ENCODE data around the gene SCFD1. TPM values are rescaled to one million over a fixed set of nuclear protein-coding genes. Genes with fewer than 3 reads are reported as not detected.
A peak's percentile ranks its signal among the peaks of the same experiment; 100 is the strongest.

The SCFD1 gene
- total and polyA plus RNA-seq, 8 donors: 47.0 to 71.5 (median 55.4) TPM

DNA sequence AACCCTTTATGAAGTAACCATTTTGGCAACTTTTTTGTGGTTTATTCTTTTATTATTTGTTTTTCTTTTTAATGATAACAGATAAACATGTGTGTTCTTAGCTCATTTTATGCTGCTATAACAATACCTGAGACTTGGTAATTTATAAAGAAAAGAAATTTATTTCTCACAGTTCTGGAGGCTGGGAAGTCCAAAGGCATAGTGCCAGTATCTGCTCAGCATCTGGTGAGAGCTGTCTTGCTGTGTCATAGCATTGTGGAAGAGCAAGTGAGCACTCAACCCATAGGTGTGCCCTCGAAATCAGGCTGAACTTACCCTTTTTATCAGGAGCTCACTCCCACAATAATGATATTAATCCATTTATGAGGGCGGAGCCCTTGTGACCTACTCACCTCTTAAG is 8.0 kb upstream of the SCFD1 start:
- TF ChIP-seq, protein P1, sequence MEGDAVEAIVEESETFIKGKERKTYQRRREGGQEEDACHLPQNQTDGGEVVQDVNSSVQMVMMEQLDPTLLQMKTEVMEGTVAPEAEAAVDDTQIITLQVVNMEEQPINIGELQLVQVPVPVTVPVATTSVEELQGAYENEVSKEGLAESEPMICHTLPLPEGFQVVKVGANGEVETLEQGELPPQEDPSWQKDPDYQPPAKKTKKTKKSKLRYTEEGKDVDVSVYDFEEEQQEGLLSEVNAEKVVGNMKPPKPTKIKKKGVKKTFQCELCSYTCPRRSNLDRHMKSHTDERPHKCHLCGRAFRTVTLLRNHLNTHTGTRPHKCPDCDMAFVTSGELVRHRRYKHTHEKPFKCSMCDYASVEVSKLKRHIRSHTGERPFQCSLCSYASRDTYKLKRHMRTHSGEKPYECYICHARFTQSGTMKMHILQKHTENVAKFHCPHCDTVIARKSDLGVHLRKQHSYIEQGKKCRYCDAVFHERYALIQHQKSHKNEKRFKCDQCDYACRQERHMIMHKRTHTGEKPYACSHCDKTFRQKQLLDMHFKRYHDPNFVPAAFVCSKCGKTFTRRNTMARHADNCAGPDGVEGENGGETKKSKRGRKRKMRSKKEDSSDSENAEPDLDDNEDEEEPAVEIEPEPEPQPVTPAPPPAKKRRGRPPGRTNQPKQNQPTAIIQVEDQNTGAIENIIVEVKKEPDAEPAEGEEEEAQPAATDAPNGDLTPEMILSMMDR (IDR thresholded peaks at IDR 0.05): no peak
- no peak for ATAC-seq
- Histone ChIP-seq H3K27ac (no peak overlapping the region), H3K27me3 (no peaks in the 10 kb centered on the region), H3K36me3 (no peaks in the 10 kb centered on the region), H3K9me3 (no peaks in the 10 kb centered on the region), H3K4me1 (peaks cover 8 to 11% (median 8%) of the 10 kb centered on the region in 3 donors), H3K4me3 (no peak overlapping the region)
- no peak for DNase-seq
- intact Hi-C loops (cut with DNase I): no loop called here
- 98 to 100% methylated on average over 2 of the region's 2 CpGs for WGBS, 2 donors
- FAIRE-seq: no peak

DNA sequence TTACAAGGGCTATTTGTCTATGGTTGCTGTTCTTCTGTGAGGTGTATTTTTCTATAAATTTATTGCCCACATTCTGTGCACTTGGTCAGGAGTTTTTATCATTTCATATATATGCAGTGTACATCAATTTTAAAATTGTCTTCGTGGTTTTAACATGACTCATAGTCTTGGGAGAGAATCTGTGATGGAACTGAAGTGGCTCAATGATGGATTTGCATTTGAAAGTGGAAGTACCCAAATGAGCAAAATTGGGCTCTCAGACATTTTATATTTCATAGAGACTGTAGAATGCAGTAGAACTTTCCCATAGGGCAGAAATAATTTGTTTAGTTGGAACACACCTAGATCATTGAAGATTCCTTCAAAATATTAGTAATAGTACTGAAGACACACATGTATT is 1.9 kb upstream of the SCFD1 start:
- WGBS, 2 donors: 73 to 76% methylated on average over 1 of the region's 1 CpG

DNA sequence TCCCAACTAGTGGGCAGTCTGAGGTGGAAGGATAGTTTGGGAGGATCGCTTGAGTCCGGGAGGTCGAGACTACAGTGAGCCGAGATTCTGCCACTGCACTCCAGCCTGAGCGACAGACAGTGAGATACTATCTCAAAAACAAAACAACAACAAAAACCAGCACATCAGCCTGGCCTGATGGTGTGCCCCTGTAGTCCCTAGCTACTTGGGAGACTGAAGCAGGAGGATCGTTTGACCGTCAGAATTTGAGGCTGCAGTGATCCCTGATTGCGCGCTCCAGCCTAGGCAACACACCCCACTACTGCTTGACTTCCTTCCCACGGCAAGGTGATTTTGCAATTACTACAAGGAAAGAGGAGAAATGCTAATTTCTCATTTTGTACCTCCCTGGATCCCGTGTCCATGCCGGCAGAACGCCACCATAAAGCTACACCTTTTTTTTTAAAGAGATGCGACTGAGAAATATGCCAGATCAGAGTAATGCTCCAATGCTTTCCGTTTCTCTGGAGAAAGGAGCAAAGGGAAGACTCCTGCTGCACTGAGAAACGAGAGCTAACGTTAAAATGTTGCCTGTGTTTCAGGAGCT is 672 bp upstream of the SCFD1 start:
- no peaks in the 10 kb centered on the region for H3K9me3 ChIP-seq
- TF ChIP-seq, protein P1 (IDR thresholded peaks at IDR 0.05): no peak
- peak overlapping the region; percentile 43 to 83 (median 72) for H3K4me3 ChIP-seq
- DNase-seq: peak in 2 of 6 donors; percentile 18 to 28
- peak; percentile 36 to 55 (median 50) for ATAC-seq
- no peaks in the 10 kb centered on the region for H3K36me3 ChIP-seq
- peaks cover 9 to 17% (median 13%) of the 10 kb centered on the region in 3 donors for H3K4me1 ChIP-seq
- no peaks in the 10 kb centered on the region for H3K27me3 ChIP-seq
- no peak for FAIRE-seq
- 3 to 4% methylated on average over 17 of the region's 17 CpGs for WGBS, 2 donors
- intact Hi-C loops (cut with DNase I): no loop called here
- H3K27ac ChIP-seq: peak overlapping the region; percentile 76 to 91 (median 90)

More for the DNA sequence above, 1.9 kb upstream of the SCFD1 start:
- DNase-seq (no peak), FAIRE-seq (no peak), ATAC-seq (no peak)
- Histone ChIP-seq H3K4me3 (no peak overlapping the region), H3K4me1 (peaks cover 4 to 14% (median 5%) of the 10 kb centered on the region in 3 donors), H3K36me3 (no peaks in the 10 kb centered on the region), H3K27me3 (no peaks in the 10 kb centered on the region), H3K9me3 (no peaks in the 10 kb centered on the region), H3K27ac (no peak overlapping the region)
- intact Hi-C loops (cut with DNase I): no loop called here
- TF ChIP-seq, protein P1 (IDR thresholded peaks at IDR 0.05): no peak

DNA sequence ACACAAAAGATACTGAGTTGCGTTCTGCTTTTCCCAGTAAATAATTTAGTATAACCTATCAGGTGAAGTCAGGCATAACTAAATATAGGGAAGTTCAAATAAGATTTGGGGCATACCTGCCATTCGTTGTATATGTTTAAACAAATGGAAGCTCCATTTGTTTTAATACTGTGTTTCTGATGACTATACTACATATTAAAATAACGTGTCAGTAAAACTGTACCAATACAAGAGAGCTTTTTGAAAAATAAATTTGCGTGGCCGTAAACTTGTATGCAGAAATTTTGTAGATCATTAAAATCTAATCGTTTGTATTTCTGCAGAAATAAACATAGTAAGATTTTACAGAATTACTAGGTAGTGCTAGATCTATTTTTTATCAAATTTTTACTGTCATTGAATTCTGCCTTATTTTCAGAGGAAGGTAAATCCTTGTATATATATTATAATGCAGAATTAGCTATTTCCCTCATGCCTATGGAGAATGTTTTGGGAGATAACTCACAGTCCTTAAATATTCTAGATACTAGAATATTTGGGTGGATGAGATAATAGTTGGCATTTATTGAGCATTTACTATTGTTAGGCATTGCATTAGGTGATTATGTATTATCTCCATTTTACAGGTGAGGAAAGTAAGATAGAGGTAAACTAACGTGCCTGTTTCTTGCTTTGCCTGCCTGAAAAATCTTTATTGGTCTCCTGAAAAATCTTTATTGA is 1.5 kb downstream of the SCFD1 start:
- Histone ChIP-seq H3K36me3 (no peaks in the 10 kb centered on the region), H3K9me3 (no peaks in the 10 kb centered on the region), H3K4me3 (peak overlapping the region; percentile 43 to 83 (median 72)), H3K27ac (no peak overlapping the region), H3K27me3 (no peaks in the 10 kb centered on the region), H3K4me1 (peaks cover 9 to 17% (median 13%) of the 10 kb centered on the region in 3 donors)
- intact Hi-C loops (cut with DNase I): no loop called here
- TF ChIP-seq, protein P1 (IDR thresholded peaks at IDR 0.05): no peak
- DNase-seq (no peak), FAIRE-seq (no peak), ATAC-seq (no peak)
- WGBS, 2 donors: 28 to 40% methylated on average over 7 of the region's 7 CpGs

DNA sequence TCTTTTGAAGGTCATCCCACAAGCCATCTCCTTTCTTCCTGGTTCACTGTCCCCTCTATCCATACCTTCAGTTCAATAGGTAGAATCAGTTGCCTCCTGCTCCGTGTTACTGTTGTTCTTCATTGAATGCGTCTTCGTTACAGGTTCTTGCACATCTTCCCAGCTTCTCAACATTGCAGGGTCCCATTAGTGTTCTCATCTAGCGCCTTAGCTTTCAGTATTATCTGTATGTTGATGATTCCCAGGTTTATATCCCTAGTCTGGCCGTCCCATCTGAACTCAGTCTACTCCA is 2.0 kb downstream of the SCFD1 start:
- ATAC-seq: no peak

More for the DNA sequence above, 2.0 kb downstream of the SCFD1 start:
- WGBS, 2 donors: 33 to 63% methylated on average over 5 of the region's 5 CpGs
- DNase-seq (no peak), FAIRE-seq (no peak)
- TF ChIP-seq, protein P1 (IDR thresholded peaks at IDR 0.05): no peak
- H3K36me3 ChIP-seq: no peaks in the 10 kb centered on the region
- peaks cover 9 to 17% (median 13%) of the 10 kb centered on the region in 3 donors for H3K4me1 ChIP-seq
- no peaks in the 10 kb centered on the region for H3K9me3 ChIP-seq
- intact Hi-C loops (cut with DNase I): no loop called here
- H3K27ac ChIP-seq: no peak overlapping the region
- peak overlapping the region in 2 of 4 donors; percentile 72 for H3K4me3 ChIP-seq
- H3K27me3 ChIP-seq: no peaks in the 10 kb centered on the region
